AG10803 (cell line): Measurements from ENCODE around the gene CLEC16A.

Source experiments
- DNase-seq: peaks from one replicate; pipeline ENCODE4 v3.0.0; 2010; ENCODE audit warnings: low read depth
- H3K4me3 ChIP-seq: 2 replicates; pipeline ENCODE4 v1.5.1; 2011; ENCODE audit warnings: mild to moderate bottlenecking, low read length, control low read depth
- CTCF ChIP-seq: conservative IDR thresholded peaks from 2 replicates; pipeline ENCODE4 v1.5.1; 2011; ENCODE audit warnings: mild to moderate bottlenecking, low read length, control low read depth, inconsistent platforms

The CLEC16A gene

GRCh38 chr16:11198375-11198774, 254.0 kb downstream of the CLEC16A start:
- TF ChIP-seq CTCF = no peak
- DNase-seq = no peak
- H3K4me3 ChIP-seq = no peak overlapping the region

- no peak overlapping the region for H3K4me3 ChIP-seq
- no peak for DNase-seq
- no peak for TF ChIP-seq CTCF
Observed at GRCh38 chr16:11198828-11199227, 254.5 kb downstream of the CLEC16A start.

GRCh38 chr16:11200592-11200991, 256.2 kb downstream of the CLEC16A start:
- peak; percentile 22 for DNase-seq
- H3K4me3 ChIP-seq = no peak overlapping the region
- TF ChIP-seq CTCF = no peak

GRCh38 chr16:11201498-11202259, 257.3 kb downstream of the CLEC16A start:
- H3K4me3 ChIP-seq = no peak overlapping the region
- TF ChIP-seq CTCF = no peak
- peak; percentile 72 for DNase-seq

- H3K4me3 ChIP-seq = no peak overlapping the region
- DNase-seq = peak; percentile 62
- no peak for TF ChIP-seq CTCF
Observed at GRCh38 chr16:11202260-11203091, 258.1 kb downstream of the CLEC16A start.

- no peak for TF ChIP-seq CTCF
- DNase-seq = no peak
- H3K4me3 ChIP-seq = no peak overlapping the region
Observed at GRCh38 chr16:11203111-11203623, 258.8 kb downstream of the CLEC16A start.
